ENCODE data around the gene BLMH. TPM values are rescaled to one million over a fixed set of nuclear protein-coding genes. Genes with fewer than 3 reads are reported as not detected.

The BLMH gene
- polyA plus RNA-seq, 1 of the 3 experiments (the other 2 are of a cell fraction): 19.4 TPM

- Histone ChIP-seq H3K4me2 (no peak overlapping the region), H3F3A (replicated peaks; ENCODE audit: insufficient read depth) (no peaks in the 10 kb centered on the region), H4K20me1 (ENCODE audit: insufficient read depth) (no peaks in the 10 kb centered on the region), H3K9ac (no peak overlapping the region), H3K27me3 (ENCODE audit: insufficient read depth) (no peaks in the 10 kb centered on the region), H3K4me3 (ENCODE audit: low read depth in 2 of 2, low read length in 1 of 2) (no peak overlapping the region), H2AFZ (ENCODE audit: low read depth) (no peak overlapping the region), H3K36me3 (replicated peaks in 1 of 2; ENCODE audit: control insufficient read depth in 1 of 2, insufficient read depth in 2 of 2, low read length in 1 of 2) (no peaks in the 10 kb centered on the region), H3K27ac (ENCODE audit: low read depth in 2 of 2, low read length in 1 of 2) (no peak overlapping the region), H3K79me2 (ENCODE audit: insufficient read depth) (no peaks in the 10 kb centered on the region), H3K9me3 (no peaks in the 10 kb centered on the region), H3K9me2 (no peaks in the 10 kb centered on the region), H3K4me1 (ENCODE audit: control insufficient read depth in 1 of 2, insufficient read depth in 2 of 2, low read depth in 1 of 2, low read length in 1 of 2) (no peaks in the 10 kb centered on the region)
- 81% methylated on average over 11 of the region's 11 CpGs for WGBS (ENCODE audit: low lambda C conversion rate)
- DNase-seq: no peak
- POLR2A ChIA-PET: no interaction called here
- no peak for TF ChIP-seq FOXM1 (IDR thresholded peaks at IDR 0.05; ENCODE audit: low read depth)
- TF ChIP-seq NRF1 (IDR thresholded peaks at IDR 0.05; ENCODE audit: low read depth, low read length): no peak
- no peak for TF ChIP-seq FOXJ3 (CRISPR knock-in tag; IDR thresholded peaks at IDR 0.05)
- no peak for TF ChIP-seq RFX5 (IDR thresholded peaks at IDR 0.05; ENCODE audit: low read length)
- TF ChIP-seq MXI1 (IDR thresholded peaks at IDR 0.05; ENCODE audit: low read depth, low read length): no peak
- CTCF ChIA-PET: interaction anchor here (1.3 kb wide), 1 partner anchor 19 kb away, joined by 4 read pairs; no protein-coding TSS in a partner anchor
Observed at GRCh38 chr17:30217746-30218245, 73.9 kb downstream of the BLMH start.

- CTCF ChIA-PET: no interaction called here
- DNase-seq: no peak
- no peaks in the 10 kb centered on the region for H3K9me3 ChIP-seq
- whole genome bisulfite sequencing (ENCODE audit: low lambda C conversion rate): 81% methylated on average over 6 of the region's 6 CpGs
- H3K4me2 ChIP-seq: no peak overlapping the region
- no peaks in the 10 kb centered on the region for H3F3A ChIP-seq (replicated peaks; ENCODE audit: insufficient read depth)
- H3K4me3 ChIP-seq (ENCODE audit: low read depth in 2 of 2, low read length in 1 of 2): no peak overlapping the region
- TF ChIP-seq USF2 (IDR thresholded peaks at IDR 0.05; ENCODE audit: borderline replicate concordance, low read depth, low read length): no peak
- H3K4me1 ChIP-seq (ENCODE audit: control insufficient read depth in 1 of 2, insufficient read depth in 2 of 2, low read depth in 1 of 2, low read length in 1 of 2): no peaks in the 10 kb centered on the region
- POLR2A ChIA-PET: no interaction called here
- H3K36me3 ChIP-seq (replicated peaks in 1 of 2; ENCODE audit: control insufficient read depth in 1 of 2, insufficient read depth in 2 of 2, low read length in 1 of 2): no peaks in the 10 kb centered on the region
- H3K9me2 ChIP-seq: no peaks in the 10 kb centered on the region
- no peak overlapping the region for H3K27ac ChIP-seq (ENCODE audit: low read depth in 2 of 2, low read length in 1 of 2)
- no peak overlapping the region for H2AFZ ChIP-seq (ENCODE audit: low read depth)
- H3K27me3 ChIP-seq (ENCODE audit: insufficient read depth): no peaks in the 10 kb centered on the region
- no peak overlapping the region for H3K9ac ChIP-seq
- no peaks in the 10 kb centered on the region for H3K79me2 ChIP-seq (ENCODE audit: insufficient read depth)
- no peaks in the 10 kb centered on the region for H4K20me1 ChIP-seq (ENCODE audit: insufficient read depth)
Observed at GRCh38 chr17:30217054-30217453, 74.7 kb downstream of the BLMH start.

- POLR2A ChIA-PET: no interaction called here
- DNase-seq: no peak
- Histone ChIP-seq H3K9ac (no peak overlapping the region), H4K20me1 (ENCODE audit: insufficient read depth) (no peaks in the 10 kb centered on the region), H3F3A (replicated peaks; ENCODE audit: insufficient read depth) (no peaks in the 10 kb centered on the region), H3K9me2 (no peaks in the 10 kb centered on the region), H2AFZ (ENCODE audit: low read depth) (no peak overlapping the region), H3K4me1 (ENCODE audit: control insufficient read depth in 1 of 2, insufficient read depth in 2 of 2, low read depth in 1 of 2, low read length in 1 of 2) (no peaks in the 10 kb centered on the region), H3K79me2 (ENCODE audit: insufficient read depth) (no peaks in the 10 kb centered on the region), H3K27ac (ENCODE audit: low read depth in 2 of 2, low read length in 1 of 2) (no peak overlapping the region), H3K9me3 (no peaks in the 10 kb centered on the region), H3K36me3 (replicated peaks in 1 of 2; ENCODE audit: control insufficient read depth in 1 of 2, insufficient read depth in 2 of 2, low read length in 1 of 2) (no peaks in the 10 kb centered on the region), H3K4me3 (ENCODE audit: low read depth in 2 of 2, low read length in 1 of 2) (no peak overlapping the region), H3K27me3 (ENCODE audit: insufficient read depth) (no peaks in the 10 kb centered on the region), H3K4me2 (no peak overlapping the region)
- 83% methylated on average over 11 of the region's 11 CpGs for WGBS (ENCODE audit: low lambda C conversion rate)
- CTCF ChIA-PET: interaction anchor here (0.6 to 1.4 kb wide), 3 partner anchors 10 to 108 kb away, joined by 3 to 5 read pairs (median 3); no protein-coding TSS in a partner anchor
- no peak for TF ChIP-seq RAD21 (IDR thresholded peaks at IDR 0.05; ENCODE audit: low read length)
- TF ChIP-seq CHD2 (IDR thresholded peaks at IDR 0.05; ENCODE audit: low read length, partially characterized antibody): no peak
- no peak for TF ChIP-seq ZBTB33 (IDR thresholded peaks at IDR 0.05; ENCODE audit: borderline replicate concordance, low read depth)
- TF ChIP-seq SMC3 (IDR thresholded peaks at IDR 0.05; ENCODE audit: low read depth, low read length): no peak
- no peak for TF ChIP-seq EP300 (IDR thresholded peaks at IDR 0.05; ENCODE audit: borderline replicate concordance in 1 of 2, low read depth in 1 of 2, low read length in 1 of 2)
- TF ChIP-seq MXI1 (IDR thresholded peaks at IDR 0.05; ENCODE audit: low read depth, low read length): no peak
- TF ChIP-seq SIN3A (IDR thresholded peaks at IDR 0.05; ENCODE audit: borderline replicate concordance, low read depth, low read length): no peak
- TF ChIP-seq RCOR1 (IDR thresholded peaks at IDR 0.05; ENCODE audit: low read length): no peak
- no peak for TF ChIP-seq CTCF (IDR thresholded peaks at IDR 0.05)
- no peak for TF ChIP-seq FOXJ3 (CRISPR knock-in tag; IDR thresholded peaks at IDR 0.05)
Observed at GRCh38 chr17:30212750-30213149, 79.0 kb downstream of the BLMH start.
